ENCODE measurements around the gene COIL. TPM values are rescaled to one million over a fixed set of nuclear protein-coding genes. Genes with fewer than 3 reads are reported as not detected.

Gene COIL
- total RNA-seq, 1 experiment from 2014 or later, result 28.2 TPM

DNA sequence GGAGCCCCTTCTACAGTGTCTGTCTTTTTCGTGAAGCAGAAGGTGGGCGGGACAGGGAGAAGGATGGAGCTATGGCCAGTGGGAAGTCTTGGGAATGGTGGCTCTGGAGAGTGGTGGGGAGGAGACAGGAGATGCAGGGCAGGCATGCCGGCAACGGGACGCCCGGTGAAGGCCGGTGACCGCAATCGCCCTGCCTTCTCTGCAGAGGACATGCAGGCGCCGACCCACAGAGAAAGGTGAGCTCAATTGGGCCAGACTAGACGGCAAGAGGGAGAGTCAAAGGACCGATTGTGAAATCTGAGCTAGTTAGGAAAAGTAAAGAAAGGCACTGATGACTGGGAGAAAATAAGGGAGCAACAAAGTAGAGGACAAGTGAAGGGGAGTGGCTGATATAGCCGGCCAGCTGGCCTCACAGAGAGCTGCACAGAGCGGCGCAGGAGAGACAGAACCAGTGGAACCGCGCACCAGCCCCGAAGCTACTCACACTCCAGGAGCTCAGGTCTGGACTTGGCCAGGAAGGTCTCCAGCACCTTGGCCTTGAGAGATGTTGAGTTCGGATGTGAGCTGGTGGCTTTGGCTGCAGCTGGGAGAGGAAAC lies 65.9 kb downstream of the COIL start:
- Histone ChIP-seq H3K27ac (no peak overlapping the region), H3K36me3 (no peaks in the 10 kb centered on the region), H3K4me1 (no peaks in the 10 kb centered on the region), H3K9me3 (replicated peaks) (no peaks in the 10 kb centered on the region), H3K4me3 (no peak overlapping the region), H3K27me3 (no peaks in the 10 kb centered on the region)
- DNase-seq, result no peak

DNA sequence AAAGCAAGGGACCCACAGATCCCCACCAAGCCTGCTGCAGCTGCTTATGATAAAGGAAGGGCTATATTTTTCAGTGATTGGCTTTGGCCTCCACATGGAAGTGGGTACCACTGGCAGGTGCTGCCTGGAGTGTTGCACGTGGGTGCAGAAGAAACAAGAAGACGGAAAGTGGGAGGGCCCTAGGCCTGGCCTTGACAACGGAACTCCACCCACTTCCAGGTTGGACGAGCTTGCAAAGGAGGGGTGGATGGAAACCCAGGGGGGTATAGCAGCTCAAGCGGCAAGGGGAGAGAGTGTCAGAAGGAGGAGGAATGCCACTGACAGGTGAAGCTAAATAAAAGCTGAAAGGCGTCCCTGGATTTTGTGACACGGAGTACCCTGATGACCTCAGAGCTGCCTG lies 67.3 kb downstream of the COIL start:
- Histone ChIP-seq H3K27ac (no peak overlapping the region), H3K27me3 (no peaks in the 10 kb centered on the region), H3K9me3 (replicated peaks) (no peaks in the 10 kb centered on the region), H3K4me1 (no peaks in the 10 kb centered on the region), H3K4me3 (no peak overlapping the region), H3K36me3 (no peaks in the 10 kb centered on the region)
- no peak for DNase-seq

DNA sequence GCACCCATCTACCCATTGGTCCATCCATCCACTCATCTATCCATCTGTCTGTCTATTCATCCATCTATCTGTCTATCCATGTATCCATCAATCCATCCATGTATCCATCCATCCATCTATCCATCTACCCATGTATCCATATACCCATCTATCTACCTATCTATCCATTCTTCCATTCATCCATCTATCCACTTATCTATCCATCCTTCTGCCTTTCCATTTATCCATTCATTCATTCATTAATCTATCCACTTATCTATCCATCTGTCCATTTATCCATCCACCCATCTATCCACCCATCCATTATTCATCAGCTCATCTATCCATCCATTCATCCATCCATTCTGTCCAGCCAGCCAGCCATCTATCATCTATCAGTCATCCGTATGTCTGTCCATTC lies 68.5 kb downstream of the COIL start:
- Histone ChIP-seq H3K9me3 (replicated peaks) (no peaks in the 10 kb centered on the region), H3K4me3 (no peak overlapping the region), H3K36me3 (no peaks in the 10 kb centered on the region), H3K27me3 (no peaks in the 10 kb centered on the region), H3K27ac (no peak overlapping the region), H3K4me1 (no peaks in the 10 kb centered on the region)
- no peak for DNase-seq

DNA sequence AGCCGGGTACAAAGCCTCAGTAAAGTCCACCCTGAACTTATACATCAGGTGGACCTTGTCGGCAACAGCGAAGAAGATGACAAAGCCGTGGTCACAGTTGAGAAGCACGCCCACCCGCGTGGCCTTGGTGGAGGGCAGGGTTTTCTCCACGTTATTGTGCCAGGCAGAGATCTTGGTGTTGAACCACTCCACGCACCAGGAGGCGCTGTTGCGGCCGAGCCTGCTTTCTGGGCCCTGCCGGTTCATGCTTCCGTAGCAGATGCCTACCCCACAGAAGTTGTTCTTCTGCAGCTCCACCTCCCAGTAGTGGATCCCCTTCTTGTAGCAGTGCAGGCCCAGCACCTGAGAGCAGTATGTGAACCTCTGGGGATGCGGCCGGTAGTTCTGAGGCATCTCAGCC lies 69.1 kb downstream of the COIL start:
- H3K36me3 ChIP-seq, result no peaks in the 10 kb centered on the region
- no peak overlapping the region for H3K4me3 ChIP-seq
- no peak overlapping the region for H3K27ac ChIP-seq
- DNase-seq, result no peak
- H3K9me3 ChIP-seq (replicated peaks), result no peaks in the 10 kb centered on the region
- no peaks in the 10 kb centered on the region for H3K27me3 ChIP-seq
- H3K4me1 ChIP-seq, result no peaks in the 10 kb centered on the region

DNA sequence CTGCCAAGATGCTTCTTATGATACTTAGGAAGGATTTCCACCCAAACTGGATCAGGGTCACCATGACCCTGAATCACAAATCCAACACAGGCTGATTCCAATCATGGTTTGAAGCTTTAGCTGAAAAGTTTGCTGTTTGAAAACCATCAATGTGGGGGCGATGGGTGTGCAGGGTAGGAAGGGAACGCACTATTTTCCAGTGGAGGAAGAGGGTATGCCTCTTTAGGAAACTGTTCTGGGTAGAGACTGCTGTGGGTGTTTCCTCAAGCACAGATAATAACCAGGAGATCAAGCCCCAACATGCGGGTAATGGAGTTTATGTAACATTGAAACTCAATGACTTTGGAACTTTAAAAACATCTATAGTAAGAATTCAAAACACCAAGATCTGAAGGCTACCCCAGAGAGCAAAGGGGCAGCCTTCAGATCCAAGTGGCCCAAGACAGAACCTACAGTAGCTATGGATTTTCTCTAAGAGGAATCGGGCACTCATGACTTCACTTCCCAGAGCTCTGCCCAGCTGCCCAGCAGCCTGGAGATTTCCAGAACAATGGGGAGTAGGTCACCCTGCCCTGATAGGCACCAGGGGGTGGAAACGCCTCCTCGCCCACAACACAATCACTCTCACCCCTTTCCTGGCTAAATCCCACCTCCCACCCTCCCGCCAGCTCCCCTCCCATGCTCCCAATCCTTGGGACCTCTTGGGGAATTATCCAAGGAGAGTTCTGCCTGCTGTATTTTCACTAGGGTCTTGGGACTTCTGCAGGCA lies 69.8 kb downstream of the COIL start:
- Histone ChIP-seq H3K27me3 (no peaks in the 10 kb centered on the region), H3K27ac (no peak overlapping the region), H3K36me3 (no peaks in the 10 kb centered on the region), H3K4me3 (no peak overlapping the region), H3K4me1 (no peaks in the 10 kb centered on the region), H3K9me3 (replicated peaks) (no peaks in the 10 kb centered on the region)
- no peak for DNase-seq

DNA sequence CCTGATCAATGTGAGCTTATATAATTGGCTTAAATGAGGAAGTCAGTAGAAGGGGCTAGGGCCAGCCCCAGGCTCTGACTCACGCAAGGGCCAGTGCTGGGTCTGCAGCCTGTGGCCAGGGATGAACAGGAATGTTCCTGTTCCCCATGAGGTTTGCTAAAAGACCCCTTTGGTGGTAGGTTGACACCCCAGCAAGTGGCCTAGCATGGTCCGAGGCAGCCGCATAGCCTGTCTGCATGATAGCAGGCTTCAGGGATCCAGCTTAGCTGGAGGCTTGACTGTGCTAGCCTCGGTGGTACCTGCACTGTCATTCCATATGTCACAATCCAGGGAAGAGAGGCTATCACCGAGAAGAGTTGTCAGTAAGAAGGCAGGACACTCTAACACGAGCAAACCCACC lies 70.5 kb downstream of the COIL start:
- Histone ChIP-seq H3K9me3 (replicated peaks) (no peaks in the 10 kb centered on the region), H3K4me1 (no peaks in the 10 kb centered on the region), H3K27me3 (no peaks in the 10 kb centered on the region), H3K36me3 (no peaks in the 10 kb centered on the region), H3K27ac (no peak overlapping the region), H3K4me3 (no peak overlapping the region)
- no peak for DNase-seq

Other genes starting within 250 kb of the COIL start
- gene C17orf67, start 127.1 kb downstream of the COIL start, total RNA-seq (2014; rRNA removed; shearing (Covaris generic)), result 0.76 and 1.5 TPM in 2 replicates
- 10.4 and 12.2 TPM in 2 replicates for gene DGKE, start 126.9 kb downstream of the COIL start, total RNA-seq (2014; rRNA removed; shearing (Covaris generic))
- 2.7 and 3.0 TPM in 2 replicates for gene TRIM25, start 47.0 kb downstream of the COIL start, total RNA-seq (2014; rRNA removed; shearing (Covaris generic))
- gene SCPEP1, start 17.1 kb upstream of the COIL start, total RNA-seq (2014; rRNA removed; shearing (Covaris generic)), result 16.6 and 18.6 TPM in 2 replicates
- gene AKAP1, start 124.2 kb upstream of the COIL start, total RNA-seq (2014; rRNA removed; shearing (Covaris generic)), result 20.1 and 22.2 TPM in 2 replicates

Data from SJCRH30 (cell line).